ENCODE measurements around the gene ELAPOR2. TPM values are rescaled to one million over a fixed set of nuclear protein-coding genes. Genes with fewer than 3 reads are reported as not detected.

ELAPOR2 gene
- total RNA-seq, 4 donors from 2014 or later: 2.3 to 10.5 (median 3.8) TPM

DNA sequence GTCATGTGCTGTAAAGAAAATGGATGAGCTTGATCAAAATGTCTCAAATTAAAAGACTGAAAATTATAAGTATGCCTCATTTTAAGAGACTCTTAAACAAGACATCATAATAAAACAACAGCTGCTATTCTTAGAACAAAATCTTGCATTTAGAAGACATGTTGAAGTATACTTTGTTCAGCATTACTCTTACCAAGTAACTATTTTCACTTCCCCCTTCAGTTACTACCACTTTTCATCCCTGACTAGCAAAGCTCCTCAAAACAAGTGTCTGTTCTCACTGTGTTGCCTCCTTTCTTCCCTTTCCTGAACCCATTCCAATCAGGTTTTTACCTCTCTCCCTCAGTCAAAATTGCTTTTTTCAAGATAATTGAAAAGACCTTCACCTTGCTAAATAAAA is 31.6 kb downstream of the ELAPOR2 start:
- H3K27me3 ChIP-seq: no peaks in the 10 kb centered on the region
- intact Hi-C loops (cut with DNase I; ENCODE audit: low total_unique reads): no loop called here
- H3K4me3 ChIP-seq: no peak overlapping the region
- no peaks in the 10 kb centered on the region for H3K36me3 ChIP-seq
- DNase-seq (no peak), ATAC-seq (no peak)
- no peaks in the 10 kb centered on the region for H3K9me3 ChIP-seq
- no peak for TF ChIP-seq POLR2A (IDR thresholded peaks at IDR 0.05)
- TF ChIP-seq, protein P1, sequence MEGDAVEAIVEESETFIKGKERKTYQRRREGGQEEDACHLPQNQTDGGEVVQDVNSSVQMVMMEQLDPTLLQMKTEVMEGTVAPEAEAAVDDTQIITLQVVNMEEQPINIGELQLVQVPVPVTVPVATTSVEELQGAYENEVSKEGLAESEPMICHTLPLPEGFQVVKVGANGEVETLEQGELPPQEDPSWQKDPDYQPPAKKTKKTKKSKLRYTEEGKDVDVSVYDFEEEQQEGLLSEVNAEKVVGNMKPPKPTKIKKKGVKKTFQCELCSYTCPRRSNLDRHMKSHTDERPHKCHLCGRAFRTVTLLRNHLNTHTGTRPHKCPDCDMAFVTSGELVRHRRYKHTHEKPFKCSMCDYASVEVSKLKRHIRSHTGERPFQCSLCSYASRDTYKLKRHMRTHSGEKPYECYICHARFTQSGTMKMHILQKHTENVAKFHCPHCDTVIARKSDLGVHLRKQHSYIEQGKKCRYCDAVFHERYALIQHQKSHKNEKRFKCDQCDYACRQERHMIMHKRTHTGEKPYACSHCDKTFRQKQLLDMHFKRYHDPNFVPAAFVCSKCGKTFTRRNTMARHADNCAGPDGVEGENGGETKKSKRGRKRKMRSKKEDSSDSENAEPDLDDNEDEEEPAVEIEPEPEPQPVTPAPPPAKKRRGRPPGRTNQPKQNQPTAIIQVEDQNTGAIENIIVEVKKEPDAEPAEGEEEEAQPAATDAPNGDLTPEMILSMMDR (IDR thresholded peaks at IDR 0.05 in 4 of 5, conservative IDR thresholded peaks at IDR 0.05 in 1 of 5): no peak
- H3K4me1 ChIP-seq: no peaks in the 10 kb centered on the region
- no peak overlapping the region for H3K27ac ChIP-seq
- in situ Hi-C loops (cut with MboI; ENCODE audit: low sequenced_read_pairs in 4 of 4): no loop called here

- DNase-seq (no peak), ATAC-seq (no peak)
- Histone ChIP-seq H3K4me1 (no peaks in the 10 kb centered on the region), H3K36me3 (no peaks in the 10 kb centered on the region), H3K27ac (no peak overlapping the region), H3K4me3 (no peak overlapping the region), H3K9me3 (no peaks in the 10 kb centered on the region), H3K27me3 (no peaks in the 10 kb centered on the region)
- intact Hi-C loops (cut with DNase I; ENCODE audit: low total_unique reads): no loop called here
- TF ChIP-seq, protein P1 (IDR thresholded peaks at IDR 0.05 in 4 of 5, conservative IDR thresholded peaks at IDR 0.05 in 1 of 5): no peak
- no peak for TF ChIP-seq POLR2A (IDR thresholded peaks at IDR 0.05)
- in situ Hi-C loops (cut with MboI; ENCODE audit: low sequenced_read_pairs in 4 of 4): no loop called here
Measured at GRCh38 chr7:87021285-87021684, 38.2 kb downstream of the ELAPOR2 start.

GRCh38 chr7:87016606-87017005 is 42.8 kb downstream of the ELAPOR2 start:
- in situ Hi-C loops (cut with MboI; ENCODE audit: low sequenced_read_pairs in 4 of 4) (no loop called here), intact Hi-C loops (cut with DNase I; ENCODE audit: low total_unique reads) (no loop called here)
- Histone ChIP-seq H3K4me3 (no peak overlapping the region), H3K27ac (no peak overlapping the region), H3K9me3 (no peaks in the 10 kb centered on the region), H3K27me3 (no peaks in the 10 kb centered on the region), H3K4me1 (no peaks in the 10 kb centered on the region), H3K36me3 (no peaks in the 10 kb centered on the region)
- no peak for TF ChIP-seq POLR2A (IDR thresholded peaks at IDR 0.05)
- TF ChIP-seq, protein P1 (IDR thresholded peaks at IDR 0.05 in 4 of 5, conservative IDR thresholded peaks at IDR 0.05 in 1 of 5): no peak
- no peak for DNase-seq
- no peak for ATAC-seq

DNA sequence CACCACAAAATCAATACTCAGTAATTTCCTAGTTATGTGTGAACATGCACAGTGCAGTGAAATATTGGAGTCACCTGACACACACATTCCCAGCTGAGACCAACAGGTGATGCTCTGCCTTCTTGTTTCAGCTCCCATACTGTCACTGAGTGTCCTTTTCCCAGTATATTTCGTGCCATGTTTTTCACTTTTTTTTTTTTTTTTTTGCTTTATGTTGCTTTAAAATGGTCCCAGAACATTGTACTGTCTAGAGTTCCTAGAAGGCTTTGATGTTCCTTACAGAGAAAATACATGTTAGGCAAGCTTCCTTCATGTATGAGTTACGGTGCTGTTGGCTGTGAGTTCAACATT is 45.6 kb downstream of the ELAPOR2 start:
- in situ Hi-C loops (cut with MboI; ENCODE audit: low sequenced_read_pairs in 4 of 4) (no loop called here), intact Hi-C loops (cut with DNase I; ENCODE audit: low total_unique reads) (no loop called here)
- H3K27me3 ChIP-seq: no peaks in the 10 kb centered on the region
- H3K27ac ChIP-seq: no peak overlapping the region
- H3K36me3 ChIP-seq: no peaks in the 10 kb centered on the region
- H3K9me3 ChIP-seq: no peaks in the 10 kb centered on the region
- DNase-seq (no peak), ATAC-seq (no peak)
- H3K4me1 ChIP-seq: no peaks in the 10 kb centered on the region
- no peak for TF ChIP-seq POLR2A (IDR thresholded peaks at IDR 0.05)
- TF ChIP-seq, protein P1 (IDR thresholded peaks at IDR 0.05 in 4 of 5, conservative IDR thresholded peaks at IDR 0.05 in 1 of 5): no peak
- no peak overlapping the region for H3K4me3 ChIP-seq

DNA sequence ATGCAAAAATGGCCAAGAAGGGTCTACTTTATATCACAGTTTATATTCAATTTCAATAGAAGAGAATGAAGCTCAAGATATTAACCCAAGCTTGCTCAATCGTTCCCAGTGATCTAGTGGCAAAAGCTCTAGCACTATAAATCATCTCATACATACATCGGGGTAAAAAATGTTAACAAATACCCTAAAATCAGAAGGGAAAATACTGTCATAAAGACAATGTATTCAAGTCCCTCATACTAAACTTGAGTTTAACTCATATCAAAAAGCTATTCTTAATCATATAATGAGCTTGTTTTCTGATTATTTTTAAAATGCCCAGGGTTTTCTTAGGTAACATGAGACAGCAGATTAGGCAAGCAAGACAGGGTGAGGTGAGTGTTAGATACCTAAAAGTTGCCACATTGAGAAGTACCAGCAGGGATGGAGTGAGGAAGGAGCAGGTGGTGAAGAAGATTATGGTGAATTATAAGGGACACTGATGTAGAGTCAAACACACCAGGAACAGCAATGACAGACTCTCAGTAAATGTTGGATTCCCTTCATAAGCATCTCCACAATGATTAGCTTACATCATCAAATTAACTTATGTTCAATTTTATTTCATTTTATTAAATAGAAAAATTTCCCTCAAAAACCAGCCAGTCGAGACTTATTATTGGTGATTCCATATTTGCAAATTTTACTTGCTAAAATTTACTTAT is 46.2 kb downstream of the ELAPOR2 start:
- no peaks in the 10 kb centered on the region for H3K27me3 ChIP-seq
- ATAC-seq: no peak
- in situ Hi-C loops (cut with MboI; ENCODE audit: low sequenced_read_pairs in 4 of 4): no loop called here
- no peak for DNase-seq
- H3K36me3 ChIP-seq: no peaks in the 10 kb centered on the region
- intact Hi-C loops (cut with DNase I; ENCODE audit: low total_unique reads): no loop called here
- no peaks in the 10 kb centered on the region for H3K9me3 ChIP-seq
- H3K27ac ChIP-seq: no peak overlapping the region
- H3K4me3 ChIP-seq: no peak overlapping the region
- TF ChIP-seq, protein P1 (IDR thresholded peaks at IDR 0.05 in 4 of 5, conservative IDR thresholded peaks at IDR 0.05 in 1 of 5): no peak
- no peak for TF ChIP-seq POLR2A (IDR thresholded peaks at IDR 0.05)
- H3K4me1 ChIP-seq: no peaks in the 10 kb centered on the region

All from gastrocnemius medialis (tissue), 4 donors.